HG02981 (cell line): ENCODE measurements around the gene ZC3H4.
A peak's percentile ranks its signal among the peaks of the same experiment; 100 is the strongest.
"Not testable (repeated sequence)": the region's sequence is repeated elsewhere in the genome, so short reads cannot be mapped to it uniquely, and the experiment has no call there.

ENCODE experiments used
- ATAC-seq: cut with Tn5 transposase; IDR thresholded peaks from one replicate; pipeline ENCODE4 v1.9.1; 2021; ENCODE audit warnings: mild to moderate bottlenecking, moderate library complexity; ENCODE audit not compliant: unreplicated experiment

The ZC3H4 gene

GRCh38 chr19:47112997-47113849, at the start of gene ZC3H4:
Gene ZC3H4, minus strand, starts transcription at chr19:47113776. Its CDS starts 1,192 bp downstream, at chr19:47112584.
- peak; percentile 77 for ATAC-seq

- no peak for ATAC-seq
Observed at GRCh38 chr19:47161876-47162489, 48.4 kb upstream of the ZC3H4 start.

- ATAC-seq = no peak
Observed at GRCh38 chr19:47158879-47159503, 45.4 kb upstream of the ZC3H4 start.

- no peak for ATAC-seq
Observed at GRCh38 chr19:47158367-47158791, 44.8 kb upstream of the ZC3H4 start.

GRCh38 chr19:47157431-47158321, 44.1 kb upstream of the ZC3H4 start:
- ATAC-seq = no peak

- no peak for ATAC-seq
Observed at GRCh38 chr19:47156861-47157430, 43.4 kb upstream of the ZC3H4 start.

GRCh38 chr19:47155148-47155547, 41.6 kb upstream of the ZC3H4 start:
- no peak for ATAC-seq

GRCh38 chr19:47153266-47153665, 39.7 kb upstream of the ZC3H4 start:
- ATAC-seq = no peak

- no peak for ATAC-seq
Observed at GRCh38 chr19:47152632-47153031, 39.1 kb upstream of the ZC3H4 start.

GRCh38 chr19:47152205-47152604, 38.6 kb upstream of the ZC3H4 start:
- ATAC-seq = no peak

GRCh38 chr19:47151627-47152026, 38.1 kb upstream of the ZC3H4 start:
- ATAC-seq = no peak

- ATAC-seq = no peak
Observed at GRCh38 chr19:47146920-47147319, 33.3 kb upstream of the ZC3H4 start.

GRCh38 chr19:47145639-47146486, 32.3 kb upstream of the ZC3H4 start:
- no peak for ATAC-seq

GRCh38 chr19:47144630-47145029, 31.1 kb upstream of the ZC3H4 start:
- no peak for ATAC-seq

GRCh38 chr19:47143322-47144073, 29.9 kb upstream of the ZC3H4 start:
- no peak for ATAC-seq

- no peak for ATAC-seq
Observed at GRCh38 chr19:47142779-47143178, 29.2 kb upstream of the ZC3H4 start.

GRCh38 chr19:47141695-47142094, 28.1 kb upstream of the ZC3H4 start:
- ATAC-seq = no peak

GRCh38 chr19:47141252-47141651, 27.7 kb upstream of the ZC3H4 start:
- not testable (repeated sequence) for ATAC-seq

- no peak for ATAC-seq
Observed at GRCh38 chr19:47135156-47135555, 21.6 kb upstream of the ZC3H4 start.
